Measurements from ENCODE around the gene GALC.

Gene GALC

GRCh38 chr14:88017535-88017934 is 24.6 kb upstream of the GALC start:
- no peak for TF ChIP-seq POLR2AphosphoS5 (IDR thresholded peaks at IDR 0.05; ENCODE audit: low read depth)
- TF ChIP-seq, protein P1, sequence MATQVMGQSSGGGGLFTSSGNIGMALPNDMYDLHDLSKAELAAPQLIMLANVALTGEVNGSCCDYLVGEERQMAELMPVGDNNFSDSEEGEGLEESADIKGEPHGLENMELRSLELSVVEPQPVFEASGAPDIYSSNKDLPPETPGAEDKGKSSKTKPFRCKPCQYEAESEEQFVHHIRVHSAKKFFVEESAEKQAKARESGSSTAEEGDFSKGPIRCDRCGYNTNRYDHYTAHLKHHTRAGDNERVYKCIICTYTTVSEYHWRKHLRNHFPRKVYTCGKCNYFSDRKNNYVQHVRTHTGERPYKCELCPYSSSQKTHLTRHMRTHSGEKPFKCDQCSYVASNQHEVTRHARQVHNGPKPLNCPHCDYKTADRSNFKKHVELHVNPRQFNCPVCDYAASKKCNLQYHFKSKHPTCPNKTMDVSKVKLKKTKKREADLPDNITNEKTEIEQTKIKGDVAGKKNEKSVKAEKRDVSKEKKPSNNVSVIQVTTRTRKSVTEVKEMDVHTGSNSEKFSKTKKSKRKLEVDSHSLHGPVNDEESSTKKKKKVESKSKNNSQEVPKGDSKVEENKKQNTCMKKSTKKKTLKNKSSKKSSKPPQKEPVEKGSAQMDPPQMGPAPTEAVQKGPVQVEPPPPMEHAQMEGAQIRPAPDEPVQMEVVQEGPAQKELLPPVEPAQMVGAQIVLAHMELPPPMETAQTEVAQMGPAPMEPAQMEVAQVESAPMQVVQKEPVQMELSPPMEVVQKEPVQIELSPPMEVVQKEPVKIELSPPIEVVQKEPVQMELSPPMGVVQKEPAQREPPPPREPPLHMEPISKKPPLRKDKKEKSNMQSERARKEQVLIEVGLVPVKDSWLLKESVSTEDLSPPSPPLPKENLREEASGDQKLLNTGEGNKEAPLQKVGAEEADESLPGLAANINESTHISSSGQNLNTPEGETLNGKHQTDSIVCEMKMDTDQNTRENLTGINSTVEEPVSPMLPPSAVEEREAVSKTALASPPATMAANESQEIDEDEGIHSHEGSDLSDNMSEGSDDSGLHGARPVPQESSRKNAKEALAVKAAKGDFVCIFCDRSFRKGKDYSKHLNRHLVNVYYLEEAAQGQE (IDR thresholded peaks at IDR 0.05; ENCODE audit: insufficient replicate concordance, low read depth): no peak
- no peak for TF ChIP-seq SPI1 (IDR thresholded peaks at IDR 0.05; ENCODE audit: borderline replicate concordance, low read depth)
- TF ChIP-seq, protein P2, sequence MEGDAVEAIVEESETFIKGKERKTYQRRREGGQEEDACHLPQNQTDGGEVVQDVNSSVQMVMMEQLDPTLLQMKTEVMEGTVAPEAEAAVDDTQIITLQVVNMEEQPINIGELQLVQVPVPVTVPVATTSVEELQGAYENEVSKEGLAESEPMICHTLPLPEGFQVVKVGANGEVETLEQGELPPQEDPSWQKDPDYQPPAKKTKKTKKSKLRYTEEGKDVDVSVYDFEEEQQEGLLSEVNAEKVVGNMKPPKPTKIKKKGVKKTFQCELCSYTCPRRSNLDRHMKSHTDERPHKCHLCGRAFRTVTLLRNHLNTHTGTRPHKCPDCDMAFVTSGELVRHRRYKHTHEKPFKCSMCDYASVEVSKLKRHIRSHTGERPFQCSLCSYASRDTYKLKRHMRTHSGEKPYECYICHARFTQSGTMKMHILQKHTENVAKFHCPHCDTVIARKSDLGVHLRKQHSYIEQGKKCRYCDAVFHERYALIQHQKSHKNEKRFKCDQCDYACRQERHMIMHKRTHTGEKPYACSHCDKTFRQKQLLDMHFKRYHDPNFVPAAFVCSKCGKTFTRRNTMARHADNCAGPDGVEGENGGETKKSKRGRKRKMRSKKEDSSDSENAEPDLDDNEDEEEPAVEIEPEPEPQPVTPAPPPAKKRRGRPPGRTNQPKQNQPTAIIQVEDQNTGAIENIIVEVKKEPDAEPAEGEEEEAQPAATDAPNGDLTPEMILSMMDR (IDR thresholded peaks at IDR 0.05; ENCODE audit: insufficient read depth, low read length): no peak
- no peak for TF ChIP-seq GABPA (IDR thresholded peaks at IDR 0.05; ENCODE audit: low read depth)
- no peak overlapping the region for H3K4me3 ChIP-seq (replicated peaks; ENCODE audit: insufficient read depth, low read length)
- no peak for DNase-seq (ENCODE audit: low read depth in 1 of 2, low spot score in 1 of 2)
- H3K27ac ChIP-seq (replicated peaks): no peak overlapping the region
- H3K27me3 ChIP-seq (ENCODE audit: insufficient read depth, poor library complexity, severe bottlenecking): no peaks in the 10 kb centered on the region

- DNase-seq (ENCODE audit: low read depth in 1 of 2, low spot score in 1 of 2): no peak
- TF ChIP-seq, protein P1 (IDR thresholded peaks at IDR 0.05; ENCODE audit: insufficient replicate concordance, low read depth): no peak
- TF ChIP-seq SPI1 (IDR thresholded peaks at IDR 0.05; ENCODE audit: borderline replicate concordance, low read depth): no peak
- TF ChIP-seq, protein P2 (IDR thresholded peaks at IDR 0.05; ENCODE audit: insufficient read depth, low read length): no peak
- no peak for TF ChIP-seq GABPA (IDR thresholded peaks at IDR 0.05; ENCODE audit: low read depth)
- TF ChIP-seq POLR2AphosphoS5 (IDR thresholded peaks at IDR 0.05; ENCODE audit: low read depth): no peak
- Histone ChIP-seq H3K4me3 (replicated peaks; ENCODE audit: insufficient read depth, low read length) (no peak overlapping the region), H3K27me3 (ENCODE audit: insufficient read depth, poor library complexity, severe bottlenecking) (no peaks in the 10 kb centered on the region), H3K27ac (replicated peaks) (no peak overlapping the region)
These were observed 23.8 kb upstream of the GALC start for GRCh38 chr14:88016768-88017167.

DNA sequence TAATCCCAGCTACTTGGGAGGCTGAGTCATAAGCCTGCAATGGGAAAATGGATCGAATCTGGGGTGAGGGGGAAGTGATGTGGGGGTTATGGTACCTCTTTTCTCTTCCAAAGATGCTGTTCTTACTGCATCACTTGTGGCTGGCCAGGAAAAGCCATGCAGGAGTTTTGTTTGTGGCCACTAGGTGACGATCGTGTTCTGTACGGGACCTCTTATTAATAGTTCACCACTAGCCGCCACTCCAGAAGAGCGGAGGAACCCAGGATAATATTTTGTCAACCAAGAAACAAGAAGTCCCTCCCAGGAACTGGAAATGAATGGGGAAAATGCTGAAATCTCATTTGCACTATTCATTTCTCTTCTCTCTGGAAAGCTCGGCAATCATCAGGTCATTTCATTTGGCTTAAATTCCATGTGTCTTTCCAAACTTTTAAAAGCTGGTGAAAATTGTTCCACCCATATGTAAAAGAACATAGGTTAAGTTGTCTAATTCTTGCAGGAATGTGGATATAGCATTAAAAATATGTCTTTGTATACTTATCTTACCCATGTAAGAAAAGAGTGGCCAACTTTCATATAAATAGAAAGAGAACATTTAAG is 20.9 kb upstream of the GALC start:
- Histone ChIP-seq H3K27ac (replicated peaks) (no peak overlapping the region), H3K4me3 (replicated peaks; ENCODE audit: insufficient read depth, low read length) (no peak overlapping the region), H3K27me3 (ENCODE audit: insufficient read depth, poor library complexity, severe bottlenecking) (no peaks in the 10 kb centered on the region)
- peak in 1 of 2 experiments; percentile 71 for DNase-seq (ENCODE audit: low read depth in 1 of 2, low spot score in 1 of 2)
- TF ChIP-seq GABPA (IDR thresholded peaks at IDR 0.05; ENCODE audit: low read depth): no peak
- TF ChIP-seq, protein P2 (IDR thresholded peaks at IDR 0.05; ENCODE audit: insufficient read depth, low read length): peak; percentile 96

- TF ChIP-seq, protein P2 (IDR thresholded peaks at IDR 0.05; ENCODE audit: insufficient read depth, low read length): no peak
- TF ChIP-seq, protein P1 (IDR thresholded peaks at IDR 0.05; ENCODE audit: insufficient replicate concordance, low read depth): no peak
- TF ChIP-seq GABPA (IDR thresholded peaks at IDR 0.05; ENCODE audit: low read depth) (no peak), SPI1 (IDR thresholded peaks at IDR 0.05; ENCODE audit: borderline replicate concordance, low read depth) (no peak), POLR2AphosphoS5 (IDR thresholded peaks at IDR 0.05; ENCODE audit: low read depth) (no peak)
- DNase-seq (ENCODE audit: low read depth in 1 of 2, low spot score in 1 of 2): no peak
- Histone ChIP-seq H3K4me3 (replicated peaks; ENCODE audit: insufficient read depth, low read length) (no peak overlapping the region), H3K27ac (replicated peaks) (no peak overlapping the region), H3K27me3 (ENCODE audit: insufficient read depth, poor library complexity, severe bottlenecking) (no peaks in the 10 kb centered on the region)
These were observed 19.5 kb upstream of the GALC start for GRCh38 chr14:88012495-88012894.

All from HL-60 (cell line).